HepG2 (cell line): ENCODE measurements around the gene SLC12A3. TPM values are rescaled to one million over a fixed set of nuclear protein-coding genes. Genes with fewer than 3 reads are reported as not detected.
A peak's percentile ranks its signal among the peaks of the same experiment; 100 is the strongest.

ENCODE experiments used
- FIP1L1 ChIP-seq: fragments of 200-400 bp; formaldehyde crosslinking; IDR thresholded peaks from 2 replicates; pipeline ENCODE4 v1.6.1; 2018; ENCODE audit warnings: low read depth, mild to moderate bottlenecking, low read length, moderate library complexity, borderline replicate concordance; ENCODE audit not compliant: insufficient read depth
- HDAC1 ChIP-seq: sonication (generic); formaldehyde crosslinking; IDR thresholded peaks from 2 replicates; pipeline ENCODE4 v1.5.1; 2020; ENCODE audit warnings: mild to moderate bottlenecking, missing genetic modification reagents
- RBAK ChIP-seq: sonication (generic); formaldehyde crosslinking; IDR thresholded peaks from 2 replicates; pipeline ENCODE4 v1.5.1; 2020; ENCODE audit warnings: mild to moderate bottlenecking, missing genetic modification reagents
- RORA ChIP-seq: sonication (generic); formaldehyde crosslinking; IDR thresholded peaks from 2 replicates; pipeline ENCODE4 v1.5.0; 2020; ENCODE audit warnings: mild to moderate bottlenecking, missing genetic modification reagents, moderate library complexity
- SRSF1 ChIP-seq: fragments of 200-400 bp; formaldehyde crosslinking; optimal IDR thresholded peaks from 2 replicates; pipeline ENCODE3; 2017; ENCODE audit warnings: mild to moderate bottlenecking, low read depth, low read length, moderate library complexity
- YEATS2 ChIP-seq: sonication (generic); formaldehyde crosslinking; IDR thresholded peaks from 2 replicates; pipeline ENCODE4 v1.4.0; 2020; ENCODE audit warnings: missing genetic modification reagents, borderline replicate concordance
- ZBTB40 ChIP-seq, 2 experiments: fragments of 450-650 bp in 1 of 2; sonication (generic) in 1 of 2; formaldehyde crosslinking in 1 of 2; IDR thresholded peaks; 2 replicates each; pipeline versions ENCODE4 v1.6.1 to v1.8.0; 2016 to 2022; ENCODE audit warnings: antibody characterized with exemption in 1 of 2, mild to moderate bottlenecking in 1 of 2, missing genetic modification reagents in 1 of 2
- ZNF558 ChIP-seq: sonication (generic); formaldehyde crosslinking; IDR thresholded peaks from 2 replicates; pipeline ENCODE4 v1.9.0; 2022; ENCODE audit warnings: mild to moderate bottlenecking, missing genetic modification reagents, borderline replicate concordance
- ZNF574 ChIP-seq: sonication (generic); formaldehyde crosslinking; IDR thresholded peaks from 2 replicates; pipeline ENCODE4 v1.4.0; 2020; ENCODE audit warnings: missing genetic modification reagents
- polyA plus RNA-seq, 8 experiments: library from polyadenylated mRNA; depleted of rRNA in 3 of 8; stranded (reverse) in 7 of 8; unstranded in 1 of 8; fragments of >200 nt; fragmentation: Illumina TruSeq in 4 of 8; extraction: Trizol in 4 of 8; gene quantifications; 2 replicates each; pipeline versions ENCODE4 v1.2.1 to v1.2.3, GENCODE V29; 2011 to 2016; ENCODE audit warnings: low read depth in 4 of 8, missing spikeins in 1 of 8, mixed read lengths in 1 of 8; ENCODE audit not compliant: insufficient read depth in 1 of 8
- total RNA-seq, 5 experiments: library from RNA; depleted of rRNA; stranded (reverse); fragments of >200 nt; fragmentation: Illumina TruSeq; extraction: Trizol; gene quantifications; 2 replicates each; pipeline ENCODE4 v1.2.3, GENCODE V29; 2016; ENCODE audit warnings: low read depth in 1 of 5
- TF ChIP-seq, protein P1 (sequence below), 2 experiments: sonication (generic) in 1 of 2; formaldehyde crosslinking in 1 of 2; IDR thresholded peaks; 2 replicates each; pipeline versions ENCODE4 v1.4.0 to v1.6.1; 2018 to 2020; ENCODE audit warnings: missing genetic modification reagents in 2 of 2, borderline replicate concordance in 1 of 2, low read depth in 1 of 2, mild to moderate bottlenecking in 1 of 2, missing biosample characterization in 1 of 2

The SLC12A3 gene
- total and polyA plus RNA-seq, 2 of the 13 experiments (the other 11 are each of a cell fraction or from before 2014, with no cell fraction given) = 6.2 TPM; not detected in 1

- TF ChIP-seq ZBTB40 (IDR thresholded peaks at IDR 0.05) (no peak), ZBTB40 (CRISPR knock-in tag; IDR thresholded peaks at IDR 0.05) (no peak), SRSF1 (no peak), FIP1L1 (no peak), HDAC1 (CRISPR knock-in tag) (no peak), ZNF574 (CRISPR knock-in tag) (0 out of 2 replicates have a peak, but pooled peaks have one; percentile 6), RBAK (CRISPR knock-in tag) (no peak), ZNF558 (CRISPR knock-in tag) (no peak), YEATS2 (CRISPR knock-in tag) (no peak; the same call in 1 of the 2 replicates), RORA (CRISPR knock-in tag) (no peak)
- TF ChIP-seq, protein P1, sequence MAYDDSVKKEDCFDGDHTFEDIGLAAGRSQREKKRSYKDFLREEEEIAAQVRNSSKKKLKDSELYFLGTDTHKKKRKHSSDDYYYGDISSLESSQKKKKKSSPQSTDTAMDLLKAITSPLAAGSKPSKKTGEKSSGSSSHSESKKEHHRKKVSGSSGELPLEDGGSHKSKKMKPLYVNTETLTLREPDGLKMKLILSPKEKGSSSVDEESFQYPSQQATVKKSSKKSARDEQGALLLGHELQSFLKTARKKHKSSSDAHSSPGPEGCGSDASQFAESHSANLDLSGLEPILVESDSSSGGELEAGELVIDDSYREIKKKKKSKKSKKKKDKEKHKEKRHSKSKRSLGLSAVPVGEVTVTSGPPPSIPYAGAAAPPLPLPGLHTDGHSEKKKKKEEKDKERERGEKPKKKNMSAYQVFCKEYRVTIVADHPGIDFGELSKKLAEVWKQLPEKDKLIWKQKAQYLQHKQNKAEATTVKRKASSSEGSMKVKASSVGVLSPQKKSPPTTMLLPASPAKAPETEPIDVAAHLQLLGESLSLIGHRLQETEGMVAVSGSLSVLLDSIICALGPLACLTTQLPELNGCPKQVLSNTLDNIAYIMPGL (CRISPR knock-in tag; IDR thresholded peaks at IDR 0.05; ENCODE audit: borderline replicate concordance in 1 of 2, low read depth in 1 of 2) = peak in 1 of 2 experiments; percentile 59; a peak in 1 of 4 replicates
These were observed 86.1 kb downstream of the SLC12A3 start (continued) for GRCh38 chr16:56950881-56951771.
